Heart left ventricle (tissue), 16 donors: ENCODE results near the gene CHCHD3. TPM values are rescaled to one million over a fixed set of nuclear protein-coding genes. Genes with fewer than 3 reads are reported as not detected.
"Not testable (repeated sequence)": the region's sequence is repeated elsewhere in the genome, so short reads cannot be mapped to it uniquely, and the experiment has no call there.

Experiments used
- ATAC-seq, 4 donors: fragments of 200-7000 bp; cut with Tn5 transposase; one replicate each; pipeline ENCODE4 v1.9.1; 2020 to 2022; ENCODE audit warnings: moderate library complexity in 4 of 4, mild to moderate bottlenecking in 3 of 4, moderate number of reproducible peaks in 1 of 4
- DNase-seq, 5 donors: peaks; one replicate each; pipeline ENCODE4 v3.0.0-alpha.2; 2020
- H3K27ac ChIP-seq, 12 donors: fragments of 200-600 bp; sonication (generic) in 4 of 12; one replicate each; pipeline versions ENCODE4 v1.5.0 to v1.8.0; 2016 to 2022; ENCODE audit warnings: mild to moderate bottlenecking in 2 of 12
- H3K27me3 ChIP-seq, 9 donors: fragments of 200-600 bp; sonication (generic) in 2 of 9; one replicate each; pipeline versions ENCODE4 v1.5.1 to v1.8.0; 2016 to 2022; ENCODE audit warnings: mild to moderate bottlenecking in 3 of 9
- H3K36me3 ChIP-seq, 9 donors: fragments of 200-600 bp; sonication (generic) in 2 of 9; one replicate each; pipeline versions ENCODE4 v1.5.0 to v1.8.0; 2018 to 2022; ENCODE audit warnings: mild to moderate bottlenecking in 2 of 9
- H3K4me1 ChIP-seq, 12 donors: fragments of 200-600 bp; sonication (generic) in 4 of 12; one replicate each; pipeline versions ENCODE4 v1.5.0 to v1.8.0; 2016 to 2022; ENCODE audit warnings: mild to moderate bottlenecking in 3 of 12
- H3K4me3 ChIP-seq, 12 donors: fragments of 200-600 bp; sonication (generic) in 4 of 12; one replicate each; pipeline versions ENCODE4 v1.5.0 to v1.8.0; 2017 to 2022; ENCODE audit warnings: mild to moderate bottlenecking in 9 of 12, moderate library complexity in 4 of 12
- H3K9me3 ChIP-seq, 12 donors: fragments of 200-600 bp; sonication (generic) in 4 of 12; one replicate each; pipeline versions ENCODE4 v1.5.0 to v1.8.0; 2016 to 2022; ENCODE audit warnings: mild to moderate bottlenecking in 1 of 12
- CTCF ChIP-seq, 12 donors: fragments of 200-600 bp; sonication (generic) in 4 of 12; IDR thresholded peaks; one replicate each; pipeline versions ENCODE4 v1.5.0 to v1.8.0; 2018 to 2022; ENCODE audit warnings: antibody characterized with exemption in 12 of 12, mild to moderate bottlenecking in 5 of 12
- POLR2A ChIP-seq, 2 donors: fragments of 450-650 bp; IDR thresholded peaks; one replicate each; pipeline ENCODE4 v1.6.1; 2017; ENCODE audit warnings: antibody characterized with exemption in 2 of 2, mild to moderate bottlenecking in 2 of 2, moderate library complexity in 2 of 2
- WGBS, 4 donors: extraction: QIAGEN DNeasy Blood & Tissue Kit in 2 of 4; methylation state at CpG; one replicate each; pipeline versions ENCODE4 v1.1.5 to v1.1.7; 2013 to 2018; 5-methylcytosine and 5-hydroxymethylcytosine counted together
- intact Hi-C, 10 donors: fragments of 100-400 bp; cut with DNase I; formaldehyde crosslinking; loops; one replicate each; pipeline versions ENCODE4 v1.11.1 to v1.14.2; 2022
- polyA plus RNA-seq, 2 donors: library from polyadenylated mRNA; stranded (reverse); fragments of 200-250 nt; gene quantifications; one replicate each; pipeline ENCODE4 v1.2.3, GENCODE V29; 2013
- total RNA-seq, 9 donors: library from RNA; depleted of rRNA in 2 of 9; stranded (reverse); fragments of >200 nt in 2 of 9; fragmentation: NEBNext Ultra II Directional in 3 of 9; extraction: Animal tissue kit (Norgen Biotek cat#: 25700) in 3 of 9; gene quantifications; one replicate each; pipeline versions ENCODE4 v1.1.0 to v1.2.4, GENCODE V29; 2016 to 2023
- donor health status: ischemic (EF 13 %, LVEDD 7.1; RV severe dilation, severe dysfunction).
- donor health status: healthy with polysubstance abuse.
- donor health status: DM: no; HTN: yes; CAD: no.
- donor health status: DM: no; HTN: no; CAD: no.
- donor health status: ischemic (EF 25% LVEDD 6.9; RV normal size, moderate dysfunction).
- donor health status: ischemic (EF 25% LVEDD 5.7; RV mildly dilated, moderate dysfunction).
- donor health status: healthy.
- donor health status: DM: yes; HTN: yes; CAD: no.
- donor health status: ischemic (EF 35%, LVEDD 5.7; RV mildly dilated, moderate dysfunction).
- donor health status: nonischemic (EF 11% LVEDD 7.7; RV severe dilation, severe dysfunction).
- donor health status: DM: yes; HTN: yes; CAD: no.
- donor health status: PGD.
- donor health status: ischemic (EF 29% LVEDD 5.4; RV normal size, mild dysfunction).
- donor health status: nonischemic (EF 23%, LVEDD 6.1; RV moderate dilation, normal function).

Gene CHCHD3
- total and polyA plus RNA-seq, 11 donors, result 92.9 to 197 (median 176) TPM

- intact Hi-C loops, result no loop called here
- Histone ChIP-seq H3K36me3 (peaks cover 0 to 7% (median 0%) of the 10 kb centered on the region in 9 donors), H3K9me3 (no peaks in the 10 kb centered on the region), H3K4me1 (peaks cover 0 to 7% (median 0%) of the 10 kb centered on the region in 12 donors), H3K27ac (no peak overlapping the region), H3K27me3 (no peaks in the 10 kb centered on the region), H3K4me3 (no peak overlapping the region)
- no peak for DNase-seq
- ATAC-seq, result no peak
- TF ChIP-seq POLR2A (IDR thresholded peaks at IDR 0.05) (no peak), CTCF (IDR thresholded peaks at IDR 0.05) (no peak)
- WGBS, 4 donors, result 75 to 90% (median 85%) methylated on average over 3 of the region's 3 CpGs
These were observed 184.7 kb downstream of the CHCHD3 start for GRCh38 chr7:132897093-132897687.

- no peak for ATAC-seq
- Histone ChIP-seq H3K36me3 (peaks cover 0 to 7% (median 0%) of the 10 kb centered on the region in 9 donors), H3K9me3 (no peaks in the 10 kb centered on the region), H3K27me3 (no peaks in the 10 kb centered on the region), H3K4me3 (no peak overlapping the region), H3K27ac (no peak overlapping the region), H3K4me1 (peaks cover 0 to 7% (median 0%) of the 10 kb centered on the region in 12 donors)
- intact Hi-C loops, result no loop called here
- TF ChIP-seq POLR2A (IDR thresholded peaks at IDR 0.05) (no peak), CTCF (IDR thresholded peaks at IDR 0.05) (no peak)
- 85 to 96% (median 95%) methylated on average over 6 of the region's 6 CpGs for WGBS, 4 donors
- DNase-seq, result no peak
These were observed 186.7 kb downstream of the CHCHD3 start for GRCh38 chr7:132895231-132895630.

DNA sequence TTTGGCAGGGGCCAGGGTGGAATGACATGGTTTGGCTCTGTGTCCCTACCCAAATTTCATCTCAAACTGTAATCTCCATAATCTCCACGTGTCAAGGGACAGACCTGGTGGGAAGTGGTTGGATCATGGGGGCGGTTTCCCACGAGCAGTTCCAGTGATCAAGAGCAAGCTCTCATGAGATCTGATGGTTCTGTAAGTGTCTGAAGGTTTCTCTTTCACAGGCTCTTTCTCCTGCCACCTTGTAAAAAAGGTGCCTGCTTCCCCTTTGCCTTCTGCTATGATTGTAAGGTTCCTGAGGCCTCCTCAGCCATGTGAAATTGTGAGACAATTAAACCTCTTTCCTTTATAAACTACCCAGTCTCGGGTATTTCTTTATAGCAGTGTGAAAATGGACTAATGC lies 188.3 kb downstream of the CHCHD3 start:
- intact Hi-C loops, result no loop called here
- Histone ChIP-seq H3K9me3 (no peaks in the 10 kb centered on the region), H3K27ac (no peak overlapping the region), H3K27me3 (no peaks in the 10 kb centered on the region), H3K4me1 (peaks cover 0 to 7% (median 0%) of the 10 kb centered on the region in 12 donors), H3K36me3 (peaks cover 0 to 7% (median 0%) of the 10 kb centered on the region in 9 donors), H3K4me3 (no peak overlapping the region)
- no peak for TF ChIP-seq CTCF (IDR thresholded peaks at IDR 0.05)
- no peak for TF ChIP-seq POLR2A (IDR thresholded peaks at IDR 0.05)
- WGBS, 4 donors, result 91 to 95% (median 93%) methylated on average over 4 of the region's 4 CpGs
- no peak for ATAC-seq
- no peak for DNase-seq

DNA sequence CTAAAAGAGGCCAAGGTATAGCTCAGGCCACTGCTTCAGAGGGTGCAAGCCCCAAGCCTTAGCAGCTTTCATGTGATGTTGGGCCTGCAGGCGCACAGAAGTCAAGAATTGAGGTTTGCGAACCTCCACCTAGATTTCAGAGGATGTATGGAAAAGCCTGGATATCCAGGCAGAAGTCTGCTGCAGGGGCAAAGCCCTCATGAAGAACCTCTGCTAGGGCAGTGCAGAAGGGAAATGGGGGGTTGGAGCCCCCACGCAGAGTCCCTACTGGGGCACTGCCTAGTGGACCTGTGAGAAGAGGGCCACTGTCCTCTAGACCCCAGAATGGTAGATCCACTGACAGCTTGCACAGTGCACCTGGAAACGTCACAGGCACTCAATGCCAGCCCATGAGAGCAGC lies 189.1 kb downstream of the CHCHD3 start:
- H3K36me3 ChIP-seq, H3K27me3 ChIP-seq, H3K27ac ChIP-seq, DNase-seq, ATAC-seq, H3K4me3 ChIP-seq, intact Hi-C loops, H3K4me1 ChIP-seq, H3K9me3 ChIP-seq: not testable (repeated sequence)
- 96 to 100% (median 99%) methylated on average over 3 to 4 of the region's 4 CpGs for WGBS, 4 donors

- no peaks in the 10 kb centered on the region for H3K36me3 ChIP-seq
- 89 to 97% (median 97%) methylated on average over 3 of the region's 3 CpGs for WGBS, 4 donors
- no peaks in the 10 kb centered on the region for H3K27me3 ChIP-seq
- H3K27ac ChIP-seq, result no peak overlapping the region
- H3K9me3 ChIP-seq, result no peaks in the 10 kb centered on the region
- peaks cover 0 to 7% (median 0%) of the 10 kb centered on the region in 12 donors for H3K4me1 ChIP-seq
- intact Hi-C loops, result no loop called here
- DNase-seq (no peak), ATAC-seq (no peak)
- TF ChIP-seq POLR2A (IDR thresholded peaks at IDR 0.05) (no peak), CTCF (IDR thresholded peaks at IDR 0.05) (no peak)
- no peak overlapping the region for H3K4me3 ChIP-seq
These were observed 190.3 kb downstream of the CHCHD3 start for GRCh38 chr7:132891554-132891953.
